ENCODE data around the gene MAPRE2. TPM values are rescaled to one million over a fixed set of nuclear protein-coding genes. Genes with fewer than 3 reads are reported as not detected.

Gene MAPRE2
- total RNA-seq, 1 experiment from 2014 or later: 5.9 TPM

GRCh38 chr18:35190948-35191697 is 149.9 kb downstream of the MAPRE2 start:
- Histone ChIP-seq H3K36me3 (no peaks in the 10 kb centered on the region), H3K4me3 (no peak overlapping the region), H3K9me3 (no peaks in the 10 kb centered on the region), H3K27me3 (no peaks in the 10 kb centered on the region)
- no peak for DNase-seq

DNA sequence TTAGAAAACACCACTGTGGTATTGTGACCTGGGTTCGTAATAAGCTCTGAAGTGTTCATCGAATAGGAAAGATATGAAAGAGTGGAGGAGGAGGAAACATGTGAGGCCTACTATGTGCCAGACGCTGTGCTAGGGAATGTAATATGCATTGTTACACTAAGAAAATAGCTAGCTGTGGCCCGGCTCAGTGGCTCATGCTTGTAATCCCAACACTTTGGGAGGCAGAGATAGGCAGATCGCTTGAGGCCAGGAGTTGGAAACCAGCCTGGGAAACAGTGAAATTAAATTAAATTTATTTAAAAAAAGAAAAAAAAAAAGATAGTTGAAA is 150.4 kb downstream of the MAPRE2 start:
- DNase-seq: no peak
- Histone ChIP-seq H3K27me3 (no peaks in the 10 kb centered on the region), H3K9me3 (no peaks in the 10 kb centered on the region), H3K36me3 (no peaks in the 10 kb centered on the region), H3K4me3 (no peak overlapping the region)

DNA sequence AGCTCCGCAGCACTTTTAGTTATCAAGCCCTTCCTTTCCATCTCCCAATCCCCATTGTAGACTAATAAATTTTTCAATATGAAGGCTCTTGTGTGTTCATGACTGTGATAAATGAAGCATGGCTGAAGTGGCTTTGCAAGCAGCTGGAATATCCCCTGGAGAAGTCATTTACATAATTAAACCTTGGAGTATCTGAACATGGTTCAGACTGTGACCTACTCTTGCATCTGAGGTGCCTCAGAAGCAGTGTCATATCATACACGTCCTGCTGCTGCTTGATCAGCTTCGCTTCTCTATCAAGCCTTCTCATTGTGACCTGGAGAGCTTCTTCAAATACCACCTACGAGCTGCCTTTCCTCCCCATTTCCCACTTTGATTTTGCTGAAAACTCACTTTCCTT is 151.2 kb downstream of the MAPRE2 start:
- DNase-seq: no peak
- Histone ChIP-seq H3K4me3 (no peak overlapping the region), H3K36me3 (no peaks in the 10 kb centered on the region), H3K27me3 (no peaks in the 10 kb centered on the region), H3K9me3 (no peaks in the 10 kb centered on the region)

Other genes with a start within 250 kb of the MAPRE2 start
- gene ZNF397, start 199.6 kb downstream of the MAPRE2 start, total RNA-seq (2014; rRNA removed; shearing (Covaris generic); ENCODE audit: low replicate concordance): 4.1 and 6.9 TPM in 2 replicates
- 11.1 and 19.7 TPM in 2 replicates for gene ZSCAN30, start 248.8 kb downstream of the MAPRE2 start, total RNA-seq (2014; rRNA removed; shearing (Covaris generic); ENCODE audit: low replicate concordance)